ENCODE measurements around the gene FBXO42.

The FBXO42 gene

GRCh38 chr1:16209132-16209846, 143.0 kb downstream of the FBXO42 start:
- no peak for DNase-seq
- Histone ChIP-seq H3K4me3 (ENCODE audit: low read depth, low read length) (no peak overlapping the region), H3K36me3 (no peaks in the 10 kb centered on the region), H3K27me3 (ENCODE audit: insufficient read depth, low read depth, severe bottlenecking) (no peaks in the 10 kb centered on the region), H3K9me3 (ENCODE audit: severe bottlenecking) (no peaks in the 10 kb centered on the region), H3K27ac (no peak overlapping the region)
- TF ChIP-seq CTCF (IDR thresholded peaks at IDR 0.05; ENCODE audit: low read depth, low read length) = no peak

GRCh38 chr1:16208270-16208987, 143.9 kb downstream of the FBXO42 start:
- Histone ChIP-seq H3K9me3 (ENCODE audit: severe bottlenecking) (no peaks in the 10 kb centered on the region), H3K27ac (no peak overlapping the region), H3K36me3 (no peaks in the 10 kb centered on the region), H3K4me3 (ENCODE audit: low read depth, low read length) (no peak overlapping the region), H3K27me3 (ENCODE audit: insufficient read depth, low read depth, severe bottlenecking) (no peaks in the 10 kb centered on the region)
- TF ChIP-seq CTCF (IDR thresholded peaks at IDR 0.05; ENCODE audit: low read depth, low read length) = no peak
- no peak for DNase-seq

- Histone ChIP-seq H3K36me3 (no peaks in the 10 kb centered on the region), H3K9me3 (ENCODE audit: severe bottlenecking) (no peaks in the 10 kb centered on the region), H3K27me3 (ENCODE audit: insufficient read depth, low read depth, severe bottlenecking) (no peaks in the 10 kb centered on the region), H3K4me3 (ENCODE audit: low read depth, low read length) (no peak overlapping the region), H3K27ac (no peak overlapping the region)
- no peak for TF ChIP-seq CTCF (IDR thresholded peaks at IDR 0.05; ENCODE audit: low read depth, low read length)
- DNase-seq = no peak
Observed at GRCh38 chr1:16207318-16208269, 144.7 kb downstream of the FBXO42 start.

- no peak for DNase-seq
- Histone ChIP-seq H3K36me3 (no peaks in the 10 kb centered on the region), H3K27ac (no peak overlapping the region), H3K4me3 (ENCODE audit: low read depth, low read length) (no peak overlapping the region), H3K9me3 (ENCODE audit: severe bottlenecking) (no peaks in the 10 kb centered on the region), H3K27me3 (ENCODE audit: insufficient read depth, low read depth, severe bottlenecking) (no peaks in the 10 kb centered on the region)
- no peak for TF ChIP-seq CTCF (IDR thresholded peaks at IDR 0.05; ENCODE audit: low read depth, low read length)
Observed at GRCh38 chr1:16206547-16207317, 145.5 kb downstream of the FBXO42 start.

- Histone ChIP-seq H3K27me3 (ENCODE audit: insufficient read depth, low read depth, severe bottlenecking) (no peaks in the 10 kb centered on the region), H3K4me3 (ENCODE audit: low read depth, low read length) (no peak overlapping the region), H3K36me3 (no peaks in the 10 kb centered on the region), H3K27ac (no peak overlapping the region), H3K9me3 (ENCODE audit: severe bottlenecking) (no peaks in the 10 kb centered on the region)
- DNase-seq = no peak
- no peak for TF ChIP-seq CTCF (IDR thresholded peaks at IDR 0.05; ENCODE audit: low read depth, low read length)
Observed at GRCh38 chr1:16205891-16206546, 146.3 kb downstream of the FBXO42 start.

Measured in WERI-Rb-1 (cell line).